GM12892 (cell line): ENCODE data around the gene FBXL20.

Experiments used
- POLR2AphosphoS5 ChIP-seq: IDR thresholded peaks from 2 replicates; pipeline ENCODE4 v1.6.1; 2011; ENCODE audit warnings: low read depth, low read length, control low read depth
- TAF1 ChIP-seq: IDR thresholded peaks from 2 replicates; pipeline ENCODE4 v1.6.1; 2011; ENCODE audit warnings: low read depth, mild to moderate bottlenecking, control low read depth, low read length, borderline replicate concordance

- TF ChIP-seq TAF1 (no peak), POLR2AphosphoS5 (no peak)
Measured at GRCh38 chr17:39270923-39271322, 130.5 kb downstream of the FBXL20 start.
